Measurements from ENCODE around the gene SORCS2.

The SORCS2 gene

DNA sequence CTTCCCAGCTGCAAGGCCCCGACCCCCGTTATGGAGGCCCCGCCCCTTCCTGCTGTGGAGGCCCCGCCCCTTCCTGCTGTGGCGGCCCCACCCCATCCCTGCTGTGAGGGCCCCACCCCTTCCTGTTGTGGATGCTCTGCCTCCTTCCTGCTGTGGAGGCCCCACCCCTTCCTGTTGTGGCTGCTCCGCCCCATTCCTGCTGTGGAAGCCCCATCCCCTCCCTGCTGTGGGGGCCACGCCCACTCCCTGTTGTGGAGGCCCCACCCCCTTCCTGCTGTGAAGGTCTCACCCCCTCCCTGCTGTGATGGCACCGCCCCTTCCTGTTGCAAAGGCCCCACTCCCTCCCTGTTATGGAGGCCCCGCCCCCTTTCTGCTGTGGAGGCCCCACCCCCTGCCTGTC, 347.3 kb downstream of the SORCS2 start:
- Histone ChIP-seq H2BK120ac (ENCODE audit: low read depth, low read length) (no peak overlapping the region), H3K4me1 (ENCODE audit: control insufficient read depth, insufficient read depth, low read depth, low read length) (no peaks in the 10 kb centered on the region), H3K79me1 (replicated peaks; ENCODE audit: low read length, poor library complexity, severe bottlenecking) (no peaks in the 10 kb centered on the region), H3K36me3 (ENCODE audit: control insufficient read depth in 1 of 2, insufficient read depth in 2 of 2, low read depth in 1 of 2, low read length in 2 of 2) (peaks cover 0 to 2% of the 10 kb centered on the region in 2 experiments), H3K14ac (ENCODE audit: low read length in 2 of 2) (no peak overlapping the region), H2BK5ac (ENCODE audit: low read depth, low read length, poor library complexity, severe bottlenecking) (no peak overlapping the region), H2BK12ac (ENCODE audit: low read length in 2 of 2) (no peak overlapping the region), H3K4ac (ENCODE audit: low read depth in 1 of 2, low read length in 2 of 2) (no peak overlapping the region), H4K8ac (ENCODE audit: low read length) (no peak overlapping the region), H2AFZ (ENCODE audit: low read depth, low read length) (no peak overlapping the region), H3K23ac (ENCODE audit: low read length in 2 of 2) (no peak overlapping the region), H3K4me2 (ENCODE audit: low read length, poor library complexity, severe bottlenecking) (no peak overlapping the region), H2BK15ac (ENCODE audit: low read depth, poor library complexity, severe bottlenecking) (no peak overlapping the region), H2AK5ac (ENCODE audit: low read length, severe bottlenecking) (no peak overlapping the region), H4K91ac (ENCODE audit: low read length) (no peak overlapping the region), H3K9ac (ENCODE audit: low read length) (no peak overlapping the region), H3K27me3 (ENCODE audit: control insufficient read depth in 1 of 2, insufficient read depth in 1 of 2, low read length in 2 of 2) (peaks cover 0 to 5% of the 10 kb centered on the region in 2 experiments), H3K9me3 (ENCODE audit: control insufficient read depth, low read length) (peaks cover 3% of the 10 kb centered on the region), H3K27ac (ENCODE audit: low read length, poor library complexity, severe bottlenecking) (no peak overlapping the region), H3K4me3 (ENCODE audit: insufficient read depth in 1 of 2, low read depth in 1 of 2, low read length in 2 of 2) (no peak overlapping the region), H3K18ac (ENCODE audit: low read depth in 1 of 2, low read length in 2 of 2) (no peak overlapping the region)
- 75% methylated on average over 8 of the region's 9 CpGs for WGBS
- no peak for DNase-seq

DNA sequence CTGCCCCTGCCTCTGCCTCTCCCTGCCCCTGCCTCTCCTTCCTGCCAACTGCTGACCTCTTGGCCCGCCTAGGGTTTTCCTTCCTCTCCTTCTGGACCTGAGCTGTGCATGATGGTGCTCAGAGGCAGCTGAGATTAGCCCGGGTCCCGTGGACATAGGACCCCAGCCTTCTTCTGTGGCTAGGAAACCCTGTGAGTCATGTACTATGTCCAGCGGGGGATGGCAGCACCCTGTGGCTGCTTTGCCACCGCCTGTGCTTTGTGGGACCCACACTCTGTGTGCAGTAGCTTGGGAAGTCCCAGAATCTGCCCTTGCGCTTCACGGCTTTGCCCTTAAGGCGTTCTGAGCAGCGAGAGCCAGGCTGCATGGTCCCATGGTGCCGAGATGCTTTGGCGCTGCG, 347.9 kb downstream of the SORCS2 start:
- H3K79me1 ChIP-seq (replicated peaks; ENCODE audit: low read length, poor library complexity, severe bottlenecking): no peaks in the 10 kb centered on the region
- no peak overlapping the region for H3K18ac ChIP-seq (ENCODE audit: low read depth in 1 of 2, low read length in 2 of 2)
- H3K23ac ChIP-seq (ENCODE audit: low read length in 2 of 2): no peak overlapping the region

DNA sequence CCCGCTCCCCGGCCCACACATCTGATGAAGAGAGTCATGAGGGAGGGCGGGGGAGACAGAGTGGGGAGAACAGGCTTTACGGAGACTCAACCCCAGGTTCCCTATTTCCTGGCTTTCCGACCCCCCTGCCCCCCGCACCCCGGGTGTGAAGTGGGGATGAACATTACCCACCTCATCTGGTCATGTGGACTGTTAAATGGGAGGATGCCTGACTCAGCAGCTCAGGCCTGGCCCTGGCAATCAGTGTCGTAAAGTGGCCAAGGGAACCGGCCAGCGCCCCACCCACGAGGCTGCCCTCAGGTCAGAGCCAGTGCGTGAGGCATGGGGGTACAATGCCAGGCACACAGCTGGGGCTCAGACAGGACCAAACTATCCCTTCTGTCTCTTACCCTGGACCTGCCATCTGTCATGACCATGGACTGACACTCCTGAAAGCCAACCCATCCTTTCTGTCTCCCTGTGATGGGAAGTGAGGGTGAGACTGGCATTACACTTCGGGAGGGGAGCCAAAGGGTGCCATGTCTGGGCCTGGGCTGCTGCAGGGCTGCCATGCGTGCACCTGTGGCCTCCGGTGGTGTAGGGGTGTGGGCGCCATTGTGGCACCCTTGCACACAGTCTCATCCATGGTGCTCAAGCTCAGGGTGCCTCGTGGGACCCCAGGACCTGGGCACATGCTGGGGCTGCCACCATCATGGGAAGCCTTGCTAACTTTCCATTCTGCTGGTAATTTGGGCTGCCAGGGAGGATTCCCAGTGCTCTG, 348.5 kb downstream of the SORCS2 start:
- Histone ChIP-seq H3K4ac (ENCODE audit: low read depth in 1 of 2, low read length in 2 of 2) (no peak overlapping the region), H3K27me3 (ENCODE audit: control insufficient read depth in 1 of 2, insufficient read depth in 1 of 2, low read length in 2 of 2) (peaks cover 0 to 5% of the 10 kb centered on the region in 2 experiments), H3K18ac (ENCODE audit: low read depth in 1 of 2, low read length in 2 of 2) (no peak overlapping the region), H2BK120ac (ENCODE audit: low read depth, low read length) (no peak overlapping the region), H3K23ac (ENCODE audit: low read length in 2 of 2) (no peak overlapping the region), H3K9me3 (ENCODE audit: control insufficient read depth, low read length) (peaks cover 3% of the 10 kb centered on the region), H3K4me1 (ENCODE audit: control insufficient read depth, insufficient read depth, low read depth, low read length) (no peaks in the 10 kb centered on the region), H2AK5ac (ENCODE audit: low read length, severe bottlenecking) (no peak overlapping the region), H4K8ac (ENCODE audit: low read length) (no peak overlapping the region), H2BK5ac (ENCODE audit: low read depth, low read length, poor library complexity, severe bottlenecking) (no peak overlapping the region), H2BK15ac (ENCODE audit: low read depth, poor library complexity, severe bottlenecking) (no peak overlapping the region), H3K4me3 (ENCODE audit: insufficient read depth in 1 of 2, low read depth in 1 of 2, low read length in 2 of 2) (no peak overlapping the region), H3K79me1 (replicated peaks; ENCODE audit: low read length, poor library complexity, severe bottlenecking) (no peaks in the 10 kb centered on the region), H2AFZ (ENCODE audit: low read depth, low read length) (no peak overlapping the region), H3K14ac (ENCODE audit: low read length in 2 of 2) (no peak overlapping the region), H3K27ac (ENCODE audit: low read length, poor library complexity, severe bottlenecking) (no peak overlapping the region), H3K36me3 (ENCODE audit: control insufficient read depth in 1 of 2, insufficient read depth in 2 of 2, low read depth in 1 of 2, low read length in 2 of 2) (peaks cover 0 to 2% of the 10 kb centered on the region in 2 experiments), H2BK12ac (ENCODE audit: low read length in 2 of 2) (no peak overlapping the region), H3K4me2 (ENCODE audit: low read length, poor library complexity, severe bottlenecking) (no peak overlapping the region), H3K9ac (ENCODE audit: low read length) (no peak overlapping the region), H4K91ac (ENCODE audit: low read length) (no peak overlapping the region)
- no peak for DNase-seq
- WGBS: 96% methylated on average over 17 of the region's 17 CpGs

More for the DNA sequence above, 347.9 kb downstream of the SORCS2 start:
- Histone ChIP-seq H3K4me2 (ENCODE audit: low read length, poor library complexity, severe bottlenecking) (no peak overlapping the region), H3K14ac (ENCODE audit: low read length in 2 of 2) (no peak overlapping the region), H3K4ac (ENCODE audit: low read depth in 1 of 2, low read length in 2 of 2) (no peak overlapping the region), H3K9me3 (ENCODE audit: control insufficient read depth, low read length) (peaks cover 3% of the 10 kb centered on the region), H3K36me3 (ENCODE audit: control insufficient read depth in 1 of 2, insufficient read depth in 2 of 2, low read depth in 1 of 2, low read length in 2 of 2) (peaks cover 0 to 2% of the 10 kb centered on the region in 2 experiments), H3K27ac (ENCODE audit: low read length, poor library complexity, severe bottlenecking) (no peak overlapping the region), H3K27me3 (ENCODE audit: control insufficient read depth in 1 of 2, insufficient read depth in 1 of 2, low read length in 2 of 2) (peaks cover 0 to 5% of the 10 kb centered on the region in 2 experiments), H2BK120ac (ENCODE audit: low read depth, low read length) (no peak overlapping the region), H2BK15ac (ENCODE audit: low read depth, poor library complexity, severe bottlenecking) (peak overlapping the region; percentile 8), H3K4me1 (ENCODE audit: control insufficient read depth, insufficient read depth, low read depth, low read length) (no peaks in the 10 kb centered on the region), H2AK5ac (ENCODE audit: low read length, severe bottlenecking) (no peak overlapping the region), H4K8ac (ENCODE audit: low read length) (no peak overlapping the region), H4K91ac (ENCODE audit: low read length) (no peak overlapping the region), H2AFZ (ENCODE audit: low read depth, low read length) (no peak overlapping the region), H3K4me3 (ENCODE audit: insufficient read depth in 1 of 2, low read depth in 1 of 2, low read length in 2 of 2) (no peak overlapping the region), H2BK12ac (ENCODE audit: low read length in 2 of 2) (no peak overlapping the region), H2BK5ac (ENCODE audit: low read depth, low read length, poor library complexity, severe bottlenecking) (no peak overlapping the region), H3K9ac (ENCODE audit: low read length) (no peak overlapping the region)
- WGBS: 89% methylated on average over 12 of the region's 12 CpGs
- no peak for DNase-seq

DNA sequence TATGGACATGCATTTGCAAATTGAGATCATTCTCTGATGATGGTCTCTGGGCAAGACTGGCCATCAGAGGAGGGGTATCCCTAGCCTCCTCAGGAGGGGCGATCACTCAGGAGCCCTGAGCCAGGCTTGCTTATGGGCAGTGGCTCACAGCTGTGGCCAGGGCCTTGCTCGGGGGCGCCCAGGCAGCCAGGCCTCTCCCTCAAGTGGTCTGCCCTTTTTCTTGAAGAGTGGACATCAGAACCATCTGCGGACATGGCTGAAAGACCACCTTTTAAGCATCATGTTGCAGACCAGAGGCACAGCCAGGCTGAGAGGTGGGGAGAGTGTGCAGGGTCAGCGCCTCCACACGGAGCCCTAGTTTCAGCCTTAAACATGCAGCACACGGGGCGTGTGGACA, 349.1 kb downstream of the SORCS2 start:
- H2BK120ac ChIP-seq (ENCODE audit: low read depth, low read length): no peak overlapping the region
- H4K91ac ChIP-seq (ENCODE audit: low read length): no peak overlapping the region
- H3K9me3 ChIP-seq (ENCODE audit: control insufficient read depth, low read length): peaks cover 3% of the 10 kb centered on the region
- H3K4me1 ChIP-seq (ENCODE audit: control insufficient read depth, insufficient read depth, low read depth, low read length): peaks cover 4% of the 10 kb centered on the region
- no peak overlapping the region for H4K8ac ChIP-seq (ENCODE audit: low read length)
- no peak overlapping the region for H2AK5ac ChIP-seq (ENCODE audit: low read length, severe bottlenecking)
- H3K79me1 ChIP-seq (replicated peaks; ENCODE audit: low read length, poor library complexity, severe bottlenecking): no peaks in the 10 kb centered on the region
- no peak overlapping the region for H3K18ac ChIP-seq (ENCODE audit: low read depth in 1 of 2, low read length in 2 of 2)
- H2BK15ac ChIP-seq (ENCODE audit: low read depth, poor library complexity, severe bottlenecking): no peak overlapping the region
- H3K27me3 ChIP-seq (ENCODE audit: control insufficient read depth in 1 of 2, insufficient read depth in 1 of 2, low read length in 2 of 2): peaks cover 0 to 5% of the 10 kb centered on the region in 2 experiments
- no peak for DNase-seq
- H3K27ac ChIP-seq (ENCODE audit: low read length, poor library complexity, severe bottlenecking): no peak overlapping the region
- H3K14ac ChIP-seq (ENCODE audit: low read length in 2 of 2): no peak overlapping the region
- no peak overlapping the region for H2BK12ac ChIP-seq (ENCODE audit: low read length in 2 of 2)
- peaks cover 0 to 2% of the 10 kb centered on the region in 2 experiments for H3K36me3 ChIP-seq (ENCODE audit: control insufficient read depth in 1 of 2, insufficient read depth in 2 of 2, low read depth in 1 of 2, low read length in 2 of 2)
- H2AFZ ChIP-seq (ENCODE audit: low read depth, low read length): no peak overlapping the region
- H3K9ac ChIP-seq (ENCODE audit: low read length): no peak overlapping the region
- H3K4me3 ChIP-seq (ENCODE audit: insufficient read depth in 1 of 2, low read depth in 1 of 2, low read length in 2 of 2): no peak overlapping the region
- WGBS: 89% methylated on average over 8 of the region's 8 CpGs
- H3K4me2 ChIP-seq (ENCODE audit: low read length, poor library complexity, severe bottlenecking): no peak overlapping the region
- no peak overlapping the region for H3K23ac ChIP-seq (ENCODE audit: low read length in 2 of 2)
- H3K4ac ChIP-seq (ENCODE audit: low read depth in 1 of 2, low read length in 2 of 2): no peak overlapping the region
- no peak overlapping the region for H2BK5ac ChIP-seq (ENCODE audit: low read depth, low read length, poor library complexity, severe bottlenecking)

Measured in mesenchymal stem cell (in vitro differentiated cells and primary cell).